SJCRH30 (cell line): ENCODE measurements around the gene PXT1. TPM values are rescaled to one million over a fixed set of nuclear protein-coding genes. Genes with fewer than 3 reads are reported as not detected.
"Not testable (repeated sequence)": the region's sequence is repeated elsewhere in the genome, so short reads cannot be mapped to it uniquely, and the experiment has no call there.

Experiments used
- DNase-seq, 2 experiments: peaks; one replicate each; pipeline ENCODE4 v3.0.0-alpha.2; 2015 to 2020
- H3K27ac ChIP-seq: fragments of 250-450 bp; sonication (Bioruptor Pico); 2 replicates; pipeline ENCODE4 v1.5.1; 2020; ENCODE audit warnings: mild to moderate bottlenecking, moderate library complexity
- H3K27me3 ChIP-seq: fragments of 250-450 bp; sonication (Bioruptor Pico); 2 replicates; pipeline ENCODE4 v1.5.1; 2020; ENCODE audit warnings: mild to moderate bottlenecking, moderate library complexity
- H3K36me3 ChIP-seq: fragments of 250-450 bp; sonication (Bioruptor Pico); 2 replicates; pipeline ENCODE4 v1.5.1; 2020; ENCODE audit warnings: mild to moderate bottlenecking, moderate library complexity
- H3K4me1 ChIP-seq: fragments of 250-450 bp; sonication (Bioruptor Pico); 2 replicates; pipeline ENCODE4 v1.5.1; 2020; ENCODE audit warnings: mild to moderate bottlenecking, moderate library complexity
- H3K4me3 ChIP-seq: fragments of 250-450 bp; sonication (Bioruptor Pico); 2 replicates; pipeline ENCODE4 v1.5.1; 2020; ENCODE audit warnings: mild to moderate bottlenecking, moderate library complexity
- H3K9me3 ChIP-seq: fragments of 250-450 bp; sonication (Bioruptor Pico); replicated peaks from 2 replicates; pipeline ENCODE4 v1.5.1; 2020; ENCODE audit warnings: mild to moderate bottlenecking, moderate library complexity
- total RNA-seq: library from RNA; depleted of rRNA; stranded (reverse); fragments of >200 nt; shearing (Covaris generic); gene quantifications from 2 replicates; pipeline ENCODE4 v1.2.3, GENCODE V29; 2014; rRNA removed

The PXT1 gene, protein sequence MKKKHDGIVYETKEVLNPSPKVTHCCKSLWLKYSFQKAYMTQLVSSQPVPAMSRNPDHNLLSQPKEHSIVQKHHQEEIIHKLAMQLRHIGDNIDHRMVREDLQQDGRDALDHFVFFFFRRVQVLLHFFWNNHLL
- 0.08 TPM in 1 of 2 replicates, not detected in the other for total RNA-seq

DNA sequence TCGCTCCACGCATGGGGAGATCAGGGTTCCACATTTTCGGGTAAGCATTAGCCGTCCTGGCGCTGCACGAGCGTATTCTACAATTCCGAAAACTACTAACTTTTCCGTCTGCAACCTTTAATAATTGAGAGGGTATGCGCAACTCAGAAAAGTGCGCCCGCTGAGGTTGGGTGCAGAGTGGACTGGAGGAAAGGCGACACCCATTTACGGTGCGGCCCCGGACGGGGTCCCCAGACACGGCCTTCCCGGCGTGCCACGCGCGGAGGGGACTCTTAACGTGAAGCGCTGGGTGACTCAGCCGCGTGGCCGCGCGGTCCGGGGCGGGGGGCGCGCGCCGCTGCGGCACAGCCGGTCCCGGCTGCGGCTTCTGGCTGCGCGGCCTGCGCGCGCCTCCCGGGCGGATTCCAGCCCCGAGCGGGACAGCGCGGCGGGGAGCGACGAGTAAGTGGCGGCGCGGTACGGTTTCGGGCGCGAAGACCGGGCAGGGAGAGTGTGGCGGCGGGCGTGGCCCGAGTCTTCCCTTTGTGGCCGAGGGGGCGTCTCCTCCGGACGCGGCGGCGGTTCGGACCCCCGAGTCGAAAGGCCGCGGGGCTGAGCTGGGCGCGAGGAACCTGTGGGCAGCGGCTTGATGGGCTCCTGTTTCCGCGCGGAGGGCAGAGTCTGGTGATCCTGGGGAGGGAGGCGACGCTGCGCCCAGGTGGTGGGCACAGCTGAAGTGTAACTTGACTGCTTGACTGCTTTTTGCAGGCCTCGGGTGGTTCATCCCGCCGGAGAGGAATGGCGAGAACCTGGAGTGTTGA lies at the start of gene PXT1, which contains the start of gene KCTD20:
TSS of gene PXT1 (minus strand) at position 184 of the 800 bp plus-strand sequence. CDS start 16,772 bp downstream, outside the sequence.
TSS of gene KCTD20 (plus strand) at position 330 of the 800 bp plus-strand sequence. CDS start 27,098 bp downstream, outside the sequence.
- Histone ChIP-seq H3K4me3 (peak within 1 kb of the TSS; percentile 94), H3K4me1 (peaks cover 6% of the 10 kb centered on the region), H3K36me3 (peaks cover 5% of the 10 kb centered on the region; the same call in 1 of the 2 replicates), H3K9me3 (no peaks in the 10 kb centered on the region), H3K27ac (peak within 1 kb of the TSS; percentile 78), H3K27me3 (no peaks in the 10 kb centered on the region)
- DNase-seq, result peak; percentile 90 to 91

DNA sequence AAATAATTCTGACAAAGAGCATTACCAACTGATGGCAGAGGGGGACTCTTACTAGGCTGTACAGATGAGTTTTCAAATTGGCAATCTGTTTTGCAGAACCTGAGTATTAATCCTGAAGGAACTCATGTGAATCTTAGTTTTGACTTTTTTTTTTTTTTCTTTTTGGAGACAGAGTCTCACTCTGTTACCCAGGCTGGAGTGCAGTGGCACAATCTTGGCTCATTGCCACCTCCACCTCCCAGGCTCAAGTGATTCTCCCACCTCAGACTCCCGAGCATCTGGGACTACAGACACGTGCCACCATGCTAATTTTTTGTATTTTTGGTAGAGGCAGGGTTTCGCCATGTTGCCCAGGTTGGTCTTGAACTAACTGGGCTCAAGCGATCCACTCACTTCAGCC lies 49.4 kb upstream of the PXT1 start:
- Histone ChIP-seq H3K4me1 (no peaks in the 10 kb centered on the region), H3K4me3 (no peak overlapping the region), H3K27ac (no peak overlapping the region), H3K9me3 (no peaks in the 10 kb centered on the region), H3K36me3 (peaks cover 33% of the 10 kb centered on the region), H3K27me3 (no peaks in the 10 kb centered on the region)
- DNase-seq, result no peak

DNA sequence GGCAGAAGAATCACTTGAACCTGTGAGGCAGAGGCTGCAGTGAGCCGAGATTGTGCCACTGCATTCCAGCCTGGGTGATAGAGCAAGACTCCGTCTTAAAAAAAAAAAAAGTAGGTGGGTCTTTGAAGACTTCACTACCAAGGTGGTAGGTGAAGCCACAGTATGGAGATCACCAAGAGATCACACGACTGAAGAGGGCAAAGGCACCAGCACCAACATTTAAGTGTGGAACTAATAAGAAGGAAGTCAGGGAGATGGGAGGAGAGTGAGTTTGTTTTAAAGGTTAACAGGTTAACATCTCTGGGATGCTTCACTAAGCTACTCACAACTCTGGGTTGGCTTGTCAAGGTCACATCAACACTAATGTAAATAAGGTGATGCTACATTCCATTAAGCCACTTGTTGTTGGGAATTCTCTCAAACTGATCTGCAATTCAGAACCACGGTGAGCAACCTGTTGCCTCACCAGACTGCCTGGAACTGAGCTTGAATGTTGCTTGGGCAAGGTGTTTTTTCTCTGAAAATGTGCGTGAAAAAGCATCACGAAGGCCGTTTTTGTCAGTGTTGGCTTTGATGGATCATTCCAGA lies 48.8 kb upstream of the PXT1 start:
- Histone ChIP-seq H3K27me3 (no peaks in the 10 kb centered on the region), H3K27ac (no peak overlapping the region), H3K4me3 (no peak overlapping the region), H3K9me3 (no peaks in the 10 kb centered on the region), H3K36me3 (peaks cover 33% of the 10 kb centered on the region), H3K4me1 (no peaks in the 10 kb centered on the region)
- DNase-seq, result no peak

DNA sequence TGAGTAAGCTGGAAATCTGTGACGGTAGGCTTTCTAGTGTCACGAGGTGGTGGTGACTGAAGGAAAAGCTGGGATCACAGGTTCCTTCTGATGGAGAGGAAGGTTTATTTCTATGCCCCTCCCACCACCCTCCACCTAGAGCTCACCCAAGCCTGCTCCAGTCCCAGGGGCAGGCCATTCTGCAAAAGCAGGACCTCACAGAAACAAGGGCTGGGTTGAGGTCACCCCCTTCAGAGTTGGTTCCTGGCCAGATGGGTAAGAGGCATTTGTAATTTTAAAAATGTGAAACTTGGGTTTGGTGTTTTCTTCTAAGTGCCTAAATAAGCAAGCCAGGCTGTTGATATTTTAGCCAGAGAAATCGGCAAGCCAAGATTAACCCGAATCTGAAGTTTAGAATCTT lies 46.8 kb upstream of the PXT1 start:
- H3K36me3 ChIP-seq, result peaks cover 38% of the 10 kb centered on the region
- no peaks in the 10 kb centered on the region for H3K4me1 ChIP-seq
- no peaks in the 10 kb centered on the region for H3K9me3 ChIP-seq
- no peak overlapping the region for H3K27ac ChIP-seq
- no peaks in the 10 kb centered on the region for H3K27me3 ChIP-seq
- H3K4me3 ChIP-seq, result no peak overlapping the region
- DNase-seq, result no peak

DNA sequence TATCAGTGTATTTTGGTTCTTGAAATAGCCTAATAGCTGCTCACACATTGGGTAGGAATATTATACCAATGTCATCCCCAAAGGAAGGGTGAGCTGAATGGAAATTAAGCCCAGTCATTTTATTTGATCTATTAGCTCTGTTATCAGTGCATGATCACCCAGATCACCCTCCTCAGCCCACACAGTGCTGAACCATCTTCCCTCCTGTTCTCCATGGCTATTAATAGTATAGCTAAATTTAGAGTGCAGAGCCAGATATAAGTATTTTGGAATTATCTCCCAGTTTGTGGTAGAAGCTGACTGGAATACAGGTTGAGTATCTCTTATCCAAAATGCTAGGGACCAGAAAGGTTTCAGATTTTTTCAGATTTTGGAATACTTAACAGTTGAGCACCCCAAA lies 45.6 kb upstream of the PXT1 start:
- Histone ChIP-seq H3K9me3 (no peaks in the 10 kb centered on the region), H3K27me3 (no peaks in the 10 kb centered on the region), H3K4me1 (no peaks in the 10 kb centered on the region), H3K36me3 (peaks cover 43% of the 10 kb centered on the region), H3K27ac (no peak overlapping the region), H3K4me3 (no peak overlapping the region)
- DNase-seq, result no peak

DNA sequence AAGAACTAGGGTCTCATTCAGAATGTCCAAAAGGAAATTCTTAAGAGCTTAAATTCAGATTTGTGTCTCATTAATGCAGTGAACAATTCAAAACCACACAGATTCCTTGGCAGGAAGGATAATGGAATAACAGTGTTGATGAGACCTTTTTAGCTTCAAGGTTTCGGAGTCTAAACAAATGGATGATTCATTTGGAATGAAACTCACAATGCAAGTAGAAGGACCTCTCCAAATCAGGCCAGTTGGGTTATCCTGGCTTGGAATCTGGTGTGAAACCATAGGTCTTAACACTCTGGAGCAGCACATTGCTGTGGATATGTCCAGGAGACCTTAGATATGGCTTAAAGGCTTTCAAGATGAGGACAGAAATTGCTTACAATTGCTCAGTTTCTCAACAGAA lies 45.0 kb upstream of the PXT1 start:
- H3K4me3 ChIP-seq, result no peak overlapping the region
- no peaks in the 10 kb centered on the region for H3K4me1 ChIP-seq
- no peak for DNase-seq
- H3K36me3 ChIP-seq, result peaks cover 43% of the 10 kb centered on the region
- H3K27me3 ChIP-seq, result no peaks in the 10 kb centered on the region
- H3K9me3 ChIP-seq, result no peaks in the 10 kb centered on the region
- H3K27ac ChIP-seq, result no peak overlapping the region

DNA sequence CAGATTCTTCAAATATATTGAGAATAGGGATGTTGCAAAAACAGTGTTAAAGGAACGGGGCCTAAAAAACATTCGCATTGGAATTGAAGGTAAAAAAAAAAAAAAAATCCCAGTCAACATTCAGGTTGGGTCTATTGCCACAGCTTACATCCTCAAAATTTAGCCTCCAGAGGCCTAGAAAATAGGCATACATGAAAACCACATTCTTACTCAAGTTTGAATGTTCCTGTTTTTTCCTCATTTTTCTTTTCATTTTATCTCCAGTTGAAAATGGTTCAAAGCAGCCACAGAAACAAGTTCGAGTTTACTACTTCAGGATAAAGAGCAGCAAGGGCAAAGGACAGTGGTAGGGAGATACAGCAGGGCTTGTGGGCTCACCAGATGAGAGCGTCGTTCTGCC lies 42.1 kb upstream of the PXT1 start:
- no peak overlapping the region for H3K27ac ChIP-seq
- H3K27me3 ChIP-seq, result no peaks in the 10 kb centered on the region
- no peaks in the 10 kb centered on the region for H3K9me3 ChIP-seq
- no peak overlapping the region for H3K4me3 ChIP-seq
- H3K36me3 ChIP-seq, result peaks cover 65% of the 10 kb centered on the region
- H3K4me1 ChIP-seq, result no peaks in the 10 kb centered on the region
- no peak for DNase-seq

DNA sequence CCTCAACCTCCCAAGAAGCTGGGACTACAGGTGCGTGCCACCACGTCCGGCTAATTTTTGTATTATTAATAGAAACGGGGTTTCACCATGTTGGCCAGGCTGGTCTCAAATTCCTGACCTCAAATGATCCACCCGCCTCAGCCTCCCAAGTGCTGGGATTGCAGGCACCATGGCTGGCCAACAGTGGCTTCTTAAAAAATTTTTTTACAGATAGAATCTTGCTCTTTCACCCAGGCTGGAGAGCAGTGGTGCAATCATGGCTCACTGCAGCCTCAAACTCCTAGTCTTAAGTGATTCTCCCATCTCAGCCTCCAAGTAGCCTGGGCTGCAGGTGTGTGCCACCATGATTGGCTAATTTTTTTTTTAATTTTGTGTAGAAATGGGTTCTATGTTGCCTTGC lies 40.7 kb upstream of the PXT1 start:
- not testable (repeated sequence) for DNase-seq, H3K4me3 ChIP-seq, H3K9me3 ChIP-seq, H3K27me3 ChIP-seq, H3K4me1 ChIP-seq, H3K27ac ChIP-seq
- peaks cover 68% of the 10 kb centered on the region for H3K36me3 ChIP-seq

DNA sequence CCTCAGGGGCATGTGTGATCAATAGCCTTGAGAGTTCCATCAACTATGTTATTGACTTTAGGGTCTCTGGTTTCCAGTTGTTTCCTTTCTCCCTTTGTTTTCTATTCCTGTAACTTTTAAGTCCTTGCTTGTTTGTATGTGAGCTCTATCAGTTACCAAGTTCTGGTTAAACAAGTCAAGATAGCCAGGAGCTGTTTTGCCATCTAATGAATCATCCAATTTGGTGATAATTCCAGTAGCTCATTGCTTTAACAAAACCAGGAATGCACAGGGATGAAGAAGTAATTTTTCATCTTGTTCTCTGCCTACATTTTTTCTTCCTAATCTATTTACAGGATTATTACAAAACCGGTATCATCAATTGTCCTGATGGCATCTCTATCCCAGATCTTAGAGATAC lies 36.6 kb upstream of the PXT1 start:
- H3K27me3 ChIP-seq, result no peaks in the 10 kb centered on the region
- H3K4me1 ChIP-seq, result no peaks in the 10 kb centered on the region
- H3K4me3 ChIP-seq, result no peak overlapping the region
- H3K36me3 ChIP-seq, result peaks cover 50% of the 10 kb centered on the region
- no peaks in the 10 kb centered on the region for H3K9me3 ChIP-seq
- no peak for DNase-seq
- no peak overlapping the region for H3K27ac ChIP-seq

DNA sequence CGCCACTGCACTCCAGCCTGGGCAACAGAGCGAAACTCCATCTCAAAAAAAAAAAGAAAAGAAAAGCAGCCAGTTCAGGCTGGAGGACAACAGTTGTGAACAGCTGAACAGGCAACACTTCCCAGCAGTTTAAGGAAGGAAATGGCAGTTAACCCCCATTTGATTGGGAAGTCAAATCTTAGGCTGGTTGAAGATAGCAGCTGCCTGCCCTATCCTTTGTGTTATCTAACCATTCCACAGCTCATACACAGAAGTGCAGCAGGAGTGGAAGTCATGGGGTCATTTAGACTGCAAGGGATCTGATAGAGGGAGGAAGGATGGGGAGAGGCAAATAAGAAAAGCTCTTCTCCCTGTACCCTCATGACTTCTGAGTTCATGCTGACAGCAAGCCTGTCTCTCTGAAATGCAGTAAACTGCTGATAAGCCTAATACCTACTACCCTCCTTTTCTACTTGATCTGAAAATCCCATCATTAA lies 35.4 kb upstream of the PXT1 start:
- Histone ChIP-seq H3K27ac (no peak overlapping the region), H3K4me1 (no peaks in the 10 kb centered on the region), H3K36me3 (peaks cover 50% of the 10 kb centered on the region), H3K4me3 (no peak overlapping the region), H3K27me3 (no peaks in the 10 kb centered on the region), H3K9me3 (no peaks in the 10 kb centered on the region)
- DNase-seq, result peak in 1 of 2 experiments; percentile 34

DNA sequence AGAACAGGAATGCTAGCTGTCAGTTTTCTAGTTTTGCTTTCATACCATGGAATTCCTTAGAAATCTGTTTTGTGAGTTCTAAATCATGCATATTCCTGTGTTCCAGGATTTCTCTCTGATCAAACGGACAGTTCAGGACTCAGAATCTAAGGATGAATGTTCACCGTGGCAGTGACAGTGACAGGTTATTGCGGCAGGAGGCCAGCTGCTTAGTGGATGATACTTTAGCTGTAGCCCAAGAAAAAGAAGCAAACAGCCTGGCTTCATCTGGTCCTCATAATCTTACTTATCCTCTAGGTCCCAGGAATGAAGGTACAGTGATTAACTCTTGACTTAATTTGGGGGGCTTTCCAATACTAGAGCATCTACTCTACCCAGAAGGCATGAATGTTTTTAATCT lies 27.3 kb upstream of the PXT1 start:
- Histone ChIP-seq H3K9me3 (no peaks in the 10 kb centered on the region), H3K4me3 (no peak overlapping the region), H3K27me3 (no peaks in the 10 kb centered on the region), H3K36me3 (0 out of 2 replicates have a peak, but pooled peaks cover 3% of the 10 kb centered on the region), H3K27ac (no peak overlapping the region), H3K4me1 (no peaks in the 10 kb centered on the region)
- no peak for DNase-seq

DNA sequence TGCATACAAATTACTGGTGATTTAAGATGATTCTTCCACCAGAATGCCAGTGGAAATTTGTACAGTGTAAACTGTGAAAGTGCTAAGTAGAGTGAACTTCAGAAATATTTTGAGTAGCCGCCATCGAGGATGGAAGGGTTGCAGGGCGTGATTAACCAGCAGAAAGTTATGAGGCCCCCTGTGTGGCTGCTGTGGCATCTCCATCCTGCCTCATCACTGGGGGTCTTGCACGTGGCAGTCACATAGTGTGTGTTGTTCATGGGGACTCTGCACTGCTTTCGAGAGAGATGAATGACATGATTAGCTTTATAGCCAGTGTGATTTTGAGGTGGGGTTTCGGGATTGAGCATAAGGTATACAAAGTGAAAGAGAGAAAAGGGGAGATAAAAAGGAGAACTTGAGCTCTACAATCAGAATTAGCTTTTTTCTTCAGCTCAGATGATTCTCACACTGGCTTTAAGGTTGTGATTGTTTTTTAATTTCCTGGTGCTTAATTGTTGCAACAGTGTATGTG lies 26.6 kb upstream of the PXT1 start:
- no peak overlapping the region for H3K27ac ChIP-seq
- no peak for DNase-seq

DNA sequence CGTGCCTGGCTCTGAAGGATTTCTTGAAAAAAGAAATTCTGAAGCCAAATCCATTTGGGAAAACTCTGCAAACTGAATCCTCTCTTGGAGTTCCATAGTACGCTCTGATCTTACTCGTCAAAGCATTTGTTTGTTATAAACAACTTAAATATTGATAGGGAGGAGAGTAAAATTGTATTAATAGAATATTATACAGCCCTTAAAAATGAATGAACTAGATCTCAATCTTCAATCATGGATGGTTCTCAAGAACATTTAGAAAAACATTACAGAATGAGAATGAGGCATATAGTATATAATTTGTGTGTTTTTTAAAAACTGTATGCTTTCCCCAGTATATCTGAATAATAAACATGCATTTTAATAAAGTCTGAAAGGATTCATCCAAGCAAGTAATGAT lies 25.0 kb upstream of the PXT1 start:
- Histone ChIP-seq H3K27me3 (no peaks in the 10 kb centered on the region), H3K27ac (no peak overlapping the region), H3K9me3 (no peaks in the 10 kb centered on the region), H3K4me3 (no peak overlapping the region), H3K4me1 (no peaks in the 10 kb centered on the region), H3K36me3 (no peaks in the 10 kb centered on the region)
- no peak for DNase-seq

More for the DNA sequence above, 26.6 kb upstream of the PXT1 start:
- Histone ChIP-seq H3K4me1 (no peaks in the 10 kb centered on the region), H3K9me3 (no peaks in the 10 kb centered on the region), H3K4me3 (no peak overlapping the region), H3K36me3 (0 out of 2 replicates have a peak, but pooled peaks cover 3% of the 10 kb centered on the region), H3K27me3 (no peaks in the 10 kb centered on the region)

DNA sequence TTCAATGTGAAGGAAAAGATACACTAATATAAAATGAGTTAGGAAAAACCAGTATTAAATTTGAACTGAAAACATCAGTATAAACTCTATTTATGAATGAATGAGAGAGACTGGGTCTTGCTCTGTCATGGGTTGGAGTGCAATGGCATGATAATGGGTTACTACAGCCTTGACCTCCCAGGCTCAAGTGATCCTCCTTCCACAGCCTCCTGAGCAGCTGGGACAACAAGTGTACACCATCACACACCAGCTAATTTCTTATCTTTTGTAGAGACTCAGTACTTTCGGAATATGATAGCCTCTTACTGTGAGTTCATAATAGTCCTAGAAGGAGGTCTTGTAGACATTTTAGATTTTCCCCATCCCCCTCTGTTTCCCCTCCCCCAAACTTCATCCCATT lies 21.6 kb upstream of the PXT1 start:
- Histone ChIP-seq H3K27ac (no peak overlapping the region), H3K4me3 (no peak overlapping the region), H3K9me3 (no peaks in the 10 kb centered on the region), H3K4me1 (no peaks in the 10 kb centered on the region), H3K36me3 (no peaks in the 10 kb centered on the region), H3K27me3 (no peaks in the 10 kb centered on the region)
- DNase-seq, result no peak

DNA sequence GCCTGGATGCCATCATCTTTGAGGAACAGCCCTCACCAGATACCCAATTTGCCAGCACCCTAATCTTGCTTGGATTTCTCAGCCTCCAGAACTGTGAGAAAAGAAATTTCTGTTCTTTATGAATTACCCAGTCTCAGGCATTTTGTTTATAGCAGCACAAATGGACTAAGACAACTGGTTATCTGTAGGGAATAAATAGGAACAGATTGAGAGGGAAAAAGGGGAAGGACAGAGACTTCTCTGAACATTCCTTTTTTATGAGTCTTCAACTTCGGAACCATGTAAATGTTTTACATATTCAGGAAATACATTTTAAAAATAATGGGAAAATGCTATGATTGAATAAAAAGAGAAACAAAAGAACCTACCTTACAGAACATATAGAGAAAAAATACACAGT lies 21.0 kb upstream of the PXT1 start:
- Histone ChIP-seq H3K4me3 (no peak overlapping the region), H3K27me3 (no peaks in the 10 kb centered on the region), H3K4me1 (no peaks in the 10 kb centered on the region), H3K9me3 (no peaks in the 10 kb centered on the region), H3K27ac (no peak overlapping the region), H3K36me3 (no peaks in the 10 kb centered on the region)
- DNase-seq, result no peak
